Smooth muscle cell (in vitro differentiated cells): ENCODE data around the gene AXIN1. TPM values are rescaled to one million over a fixed set of nuclear protein-coding genes. Genes with fewer than 3 reads are reported as not detected.

ENCODE experiments used
- DNase-seq: peaks from one replicate; lab custom pipeline; 2025; ENCODE audit not compliant: unreplicated experiment; lab: John Stamatoyannopoulos, UW
- H2AFZ ChIP-seq: fragments of 200-600 bp; sonication (generic); 2 replicates; pipeline ENCODE4 v1.6.0; 2016; ENCODE audit warnings: antibody characterized with exemption, low read depth, mild to moderate bottlenecking
- H3F3A ChIP-seq: fragments of 200-600 bp; sonication (generic); 2 replicates; pipeline ENCODE4 v1.6.0; 2017; ENCODE audit warnings: antibody characterized with exemption, low read depth
- H3K27ac ChIP-seq: fragments of 200-600 bp; sonication (generic); 2 replicates; pipeline ENCODE4 v1.5.1; 2016; ENCODE audit warnings: low read depth, mild to moderate bottlenecking
- H3K27me3 ChIP-seq: fragments of 200-600 bp; sonication (generic); 2 replicates; pipeline ENCODE4 v1.6.1; 2016; ENCODE audit warnings: low read depth, mild to moderate bottlenecking
- H3K36me3 ChIP-seq: fragments of 200-600 bp; sonication (generic); 2 replicates; pipeline ENCODE4 v1.5.1; 2016; ENCODE audit warnings: low read depth
- H3K4me1 ChIP-seq: fragments of 200-600 bp; sonication (generic); 2 replicates; pipeline ENCODE4 v1.5.1; 2016; ENCODE audit warnings: low read depth
- H3K4me2 ChIP-seq: fragments of 200-600 bp; sonication (generic); 2 replicates; pipeline ENCODE4 v1.6.0; 2016; ENCODE audit warnings: mild to moderate bottlenecking
- H3K4me3 ChIP-seq: fragments of 200-600 bp; sonication (generic); 2 replicates; pipeline ENCODE4 v1.5.1; 2016; ENCODE audit warnings: mild to moderate bottlenecking
- H3K79me2 ChIP-seq: fragments of 200-600 bp; sonication (generic); 2 replicates; pipeline ENCODE4 v1.6.0; 2016; ENCODE audit warnings: low read depth, mild to moderate bottlenecking
- H3K9ac ChIP-seq: fragments of 200-600 bp; sonication (generic); 2 replicates; pipeline ENCODE4 v1.6.0; 2016; ENCODE audit warnings: low read depth
- H3K9me3 ChIP-seq: fragments of 200-600 bp; sonication (generic); replicated peaks from 2 replicates; pipeline ENCODE4 v1.5.1; 2016; ENCODE audit warnings: low read depth
- H4K20me1 ChIP-seq: fragments of 200-600 bp; sonication (generic); 2 replicates; pipeline ENCODE4 v1.6.0; 2016; ENCODE audit warnings: low read depth
- CTCF ChIP-seq: fragments of 200-600 bp; sonication (generic); IDR thresholded peaks from 2 replicates; pipeline ENCODE4 v1.5.1; 2017; ENCODE audit warnings: borderline replicate concordance, mild to moderate bottlenecking, antibody characterized with exemption; ENCODE audit not compliant: insufficient read depth, poor library complexity, severe bottlenecking
- WGBS: methylation state at CpG from one replicate; pipeline ENCODE4 v1.1.7; 2016; ENCODE audit warnings: low lambda C conversion rate; 5-methylcytosine and 5-hydroxymethylcytosine counted together
- polyA plus RNA-seq: library from polyadenylated mRNA; unstranded; fragments of >200 nt; fragmentation: Nextera tagmentation; extraction: Ambion mirVana; gene quantifications from 2 replicates; pipeline ENCODE4 v1.2.1, GENCODE V29; 2016
- total RNA-seq: library from RNA; depleted of rRNA; stranded (reverse); fragments of >200 nt; gene quantifications from 2 replicates; pipeline ENCODE4 v1.2.3, GENCODE V29; 2014

AXIN1 gene
- total and polyA plus RNA-seq, 2 experiments from 2014 or later: 13.0 to 15.0 TPM

- no peak overlapping the region for H3K27ac ChIP-seq
- no peaks in the 10 kb centered on the region for H3K36me3 ChIP-seq
- no peaks in the 10 kb centered on the region for H3K4me1 ChIP-seq
- no peak overlapping the region for H2AFZ ChIP-seq
- no peaks in the 10 kb centered on the region for H3K9me3 ChIP-seq
- no peak overlapping the region for H3K4me2 ChIP-seq
- H3K4me3 ChIP-seq: no peak overlapping the region
- no peaks in the 10 kb centered on the region for H4K20me1 ChIP-seq
- no peaks in the 10 kb centered on the region for H3K27me3 ChIP-seq
- no peaks in the 10 kb centered on the region for H3K79me2 ChIP-seq
- H3K9ac ChIP-seq: no peak overlapping the region
- WGBS: 94% methylated on average over 19 of the region's 32 CpGs
- no peaks in the 10 kb centered on the region for H3F3A ChIP-seq
- no peak for DNase-seq
- no peak for TF ChIP-seq CTCF
Measured at GRCh38 chr16:293043-293775, 59.3 kb downstream of the AXIN1 start.

GRCh38 chr16:291539-291938 is 61.0 kb downstream of the AXIN1 start:
- no peak overlapping the region for H3K9ac ChIP-seq
- no peaks in the 10 kb centered on the region for H3K36me3 ChIP-seq
- no peaks in the 10 kb centered on the region for H3K79me2 ChIP-seq
- H3K4me3 ChIP-seq: no peak overlapping the region
- H3F3A ChIP-seq: no peaks in the 10 kb centered on the region
- no peaks in the 10 kb centered on the region for H3K4me1 ChIP-seq
- H2AFZ ChIP-seq: no peak overlapping the region
- WGBS: 98% methylated on average over 17 of the region's 17 CpGs
- no peaks in the 10 kb centered on the region for H3K9me3 ChIP-seq
- DNase-seq: no peak
- H3K4me2 ChIP-seq: no peak overlapping the region
- no peaks in the 10 kb centered on the region for H3K27me3 ChIP-seq
- H3K27ac ChIP-seq: no peak overlapping the region
- H4K20me1 ChIP-seq: no peaks in the 10 kb centered on the region
- TF ChIP-seq CTCF: no peak

- Histone ChIP-seq H3K4me3 (no peak overlapping the region), H3K36me3 (no peaks in the 10 kb centered on the region), H3K27ac (no peak overlapping the region), H4K20me1 (no peaks in the 10 kb centered on the region), H3K9ac (no peak overlapping the region), H3K4me2 (no peak overlapping the region), H3K4me1 (no peaks in the 10 kb centered on the region), H3K27me3 (no peaks in the 10 kb centered on the region), H3F3A (no peaks in the 10 kb centered on the region), H2AFZ (no peak overlapping the region), H3K9me3 (no peaks in the 10 kb centered on the region), H3K79me2 (no peaks in the 10 kb centered on the region)
- TF ChIP-seq CTCF: no peak
- 96% methylated on average over 34 of the region's 50 CpGs for WGBS
- DNase-seq: no peak
Measured at GRCh38 chr16:290681-291405, 61.7 kb downstream of the AXIN1 start.
